GM12878 (cell line): ENCODE data around the gene SRSF10. TPM values are rescaled to one million over a fixed set of nuclear protein-coding genes. Genes with fewer than 3 reads are reported as not detected.

ENCODE experiments used
- ATF7 ChIP-seq: fragments of 450-650 bp; IDR thresholded peaks from 2 replicates; pipeline ENCODE4 v1.6.1; 2016; ENCODE audit warnings: low read depth, mild to moderate bottlenecking
- BACH1 ChIP-seq: fragments of 450-650 bp; IDR thresholded peaks from 2 replicates; pipeline ENCODE4 v1.6.1; 2017; ENCODE audit warnings: mild to moderate bottlenecking, borderline replicate concordance
- BRCA1 ChIP-seq: IDR thresholded peaks from 2 replicates; pipeline ENCODE4 v1.6.1; 2011; ENCODE audit warnings: low read depth, low read length, improper control_type of control experiment
- CREB1 ChIP-seq: IDR thresholded peaks from 2 replicates; pipeline ENCODE4 v1.6.1; 2012; ENCODE audit warnings: low read depth, mild to moderate bottlenecking, inconsistent platforms
- HDGF ChIP-seq: fragments of 450-650 bp; IDR thresholded peaks from 2 replicates; pipeline ENCODE4 v1.6.1; 2016; ENCODE audit warnings: antibody characterized with exemption
- JUNB ChIP-seq: IDR thresholded peaks from 2 replicates; pipeline ENCODE4 v1.6.1; 2016; ENCODE audit warnings: antibody characterized with exemption, mild to moderate bottlenecking
- JUND ChIP-seq: IDR thresholded peaks from 2 replicates; pipeline ENCODE4 v1.6.1; 2012; ENCODE audit warnings: low read depth, mild to moderate bottlenecking, low read length, improper control_type of control experiment, moderate library complexity
- KAT2A ChIP-seq: conservative IDR thresholded peaks from 2 replicates; pipeline ENCODE4 v1.6.1; 2011; ENCODE audit warnings: low read depth, low read length; ENCODE audit not compliant: control insufficient read depth
- NFIC ChIP-seq: IDR thresholded peaks from 2 replicates; pipeline ENCODE4 v1.6.1; 2012; ENCODE audit warnings: low read depth, mild to moderate bottlenecking, inconsistent platforms, low read length, moderate library complexity
- POLR2AphosphoS2 ChIP-seq: IDR thresholded peaks from 2 replicates; pipeline ENCODE4 v1.6.1; 2011; ENCODE audit warnings: low read depth, mild to moderate bottlenecking, low read length, improper control_type of control experiment, moderate library complexity
- SREBF1 ChIP-seq: IDR thresholded peaks from 2 replicates; pipeline ENCODE4 v1.6.1; 2012; ENCODE audit warnings: mild to moderate bottlenecking, low read length
- SUPT20H ChIP-seq: IDR thresholded peaks from 2 replicates; pipeline ENCODE4 v1.6.1; 2011; ENCODE audit warnings: low read depth, mild to moderate bottlenecking, low read length, moderate library complexity, borderline replicate concordance; ENCODE audit not compliant: control insufficient read depth
- TCF7 ChIP-seq: IDR thresholded peaks from 2 replicates; pipeline ENCODE4 v1.6.1; 2014; ENCODE audit warnings: antibody characterized with exemption, borderline replicate concordance
- ZBED1 ChIP-seq: IDR thresholded peaks from 2 replicates; pipeline ENCODE4 v1.6.1; 2016; ENCODE audit warnings: borderline replicate concordance
- polyA plus RNA-seq, 11 experiments: library from polyadenylated mRNA; depleted of rRNA in 4 of 11; unstranded in 6 of 11; stranded (reverse) in 5 of 11; fragments of >200 nt; fragmentation: Nextera tagmentation in 4 of 11; fragmentation: Illumina TruSeq in 1 of 11; extraction: Ambion mirVana in 4 of 11; extraction: Trizol in 1 of 11; gene quantifications; 1 replicate in 1 of 11; 2 replicates in 10 of 11; pipeline versions ENCODE4 v1.2.1 to v1.2.3, GENCODE V29; 2011 to 2016; ENCODE audit warnings: inconsistent platforms in 2 of 11, missing spikeins in 2 of 11, low read depth in 1 of 11
- total RNA-seq, 4 experiments: library from RNA; depleted of rRNA in 3 of 4; stranded (reverse); fragments of >200 nt in 3 of 4; fragmentation: Illumina TruSeq in 1 of 4; extraction: Trizol in 1 of 4; gene quantifications; 2 replicates each; pipeline versions ENCODE4 v1.2.1 to v1.2.3, GENCODE V29; 2013 to 2021
- TF ChIP-seq, protein P1 (sequence below): IDR thresholded peaks from 2 replicates; pipeline ENCODE4 v1.6.1; 2011; ENCODE audit warnings: low read depth, mild to moderate bottlenecking, low read length, moderate library complexity, borderline replicate concordance; ENCODE audit errors: extremely low read depth
- TF ChIP-seq, protein P2 (sequence below): fragments of 150-350 bp; IDR thresholded peaks from 2 replicates; pipeline ENCODE4 v1.6.1; 2014; ENCODE audit warnings: mild to moderate bottlenecking, low read depth, low read length
- TF ChIP-seq, protein P3 (sequence below): fragments of 450-650 bp; IDR thresholded peaks from 2 replicates; pipeline ENCODE4 v1.6.1; 2017; ENCODE audit warnings: mild to moderate bottlenecking, moderate library complexity
- TF ChIP-seq, protein P4 (sequence below): fragments of 450-650 bp; IDR thresholded peaks from 2 replicates; pipeline ENCODE4 v1.6.1; 2017; ENCODE audit warnings: antibody characterized with exemption, mild to moderate bottlenecking, moderate library complexity
- TF ChIP-seq, protein P5 (sequence below): fragments of 450-650 bp; IDR thresholded peaks from 2 replicates; pipeline ENCODE4 v1.6.1; 2016; ENCODE audit warnings: mild to moderate bottlenecking

The SRSF10 gene
- total and polyA plus RNA-seq, 10 of the 15 experiments (the other 5 are each of a cell fraction or from before 2014, with no cell fraction given): 157 to 279 (median 222) TPM

DNA sequence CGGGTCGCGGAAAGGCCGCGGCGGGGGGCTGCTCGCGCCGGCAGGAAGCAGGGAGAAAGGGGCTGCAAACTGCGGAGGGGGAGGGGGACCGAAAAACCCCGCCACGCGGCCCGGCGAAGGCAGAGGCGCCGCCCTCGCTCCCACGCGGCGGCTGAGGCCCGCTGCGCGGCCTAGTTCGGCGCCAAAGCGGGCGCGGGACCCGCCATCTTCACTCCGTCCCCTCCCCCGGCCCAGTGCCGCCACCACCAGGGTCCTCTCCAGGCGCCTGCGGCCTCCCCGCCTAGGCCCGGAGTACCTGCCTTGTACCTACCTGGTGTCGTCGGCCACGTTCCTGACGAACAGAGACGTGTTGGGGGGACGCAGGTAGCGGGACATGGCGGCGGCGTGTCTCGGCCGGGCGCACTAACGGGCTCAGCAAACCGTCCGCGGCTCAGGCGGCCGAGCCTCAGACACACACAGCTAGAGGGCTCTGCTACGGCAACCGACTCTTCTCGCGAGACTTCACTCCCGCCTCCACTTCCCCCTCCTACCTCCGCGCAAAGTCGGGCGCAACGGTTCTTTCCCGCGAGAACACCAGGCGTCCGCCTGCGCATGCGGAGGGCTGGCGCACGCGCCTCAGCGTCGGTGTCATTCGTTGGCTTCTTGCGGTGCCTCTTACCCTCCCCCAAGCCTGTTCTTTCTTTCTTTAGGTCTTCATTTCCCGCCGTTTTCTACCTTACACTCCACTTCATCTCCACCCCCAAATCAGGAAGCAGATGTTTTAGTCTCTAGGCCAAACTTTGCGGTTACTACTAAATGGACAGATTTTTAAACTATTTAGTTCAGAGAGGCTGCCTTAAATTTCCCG is at the start of gene SRSF10 (continued):
- TF ChIP-seq, protein P1, sequence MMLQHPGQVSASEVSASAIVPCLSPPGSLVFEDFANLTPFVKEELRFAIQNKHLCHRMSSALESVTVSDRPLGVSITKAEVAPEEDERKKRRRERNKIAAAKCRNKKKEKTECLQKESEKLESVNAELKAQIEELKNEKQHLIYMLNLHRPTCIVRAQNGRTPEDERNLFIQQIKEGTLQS: 0 out of 2 replicates have a peak, but pooled peaks have one; percentile 39
- 0 out of 2 replicates have a peak, but pooled peaks have one; percentile 10 for TF ChIP-seq ZBED1
- TF ChIP-seq CREB1: no peak
- TF ChIP-seq BACH1: peak; percentile 93; the same call in 1 of the 2 replicates
- TF ChIP-seq KAT2A: no peak
- TF ChIP-seq JUND: no peak
- TF ChIP-seq HDGF: 0 out of 2 replicates have a peak, but pooled peaks have one; percentile 25
- no peak for TF ChIP-seq SUPT20H
- TF ChIP-seq SREBF1: no peak
- TF ChIP-seq BRCA1: peak; percentile 93
- TF ChIP-seq, protein P2, sequence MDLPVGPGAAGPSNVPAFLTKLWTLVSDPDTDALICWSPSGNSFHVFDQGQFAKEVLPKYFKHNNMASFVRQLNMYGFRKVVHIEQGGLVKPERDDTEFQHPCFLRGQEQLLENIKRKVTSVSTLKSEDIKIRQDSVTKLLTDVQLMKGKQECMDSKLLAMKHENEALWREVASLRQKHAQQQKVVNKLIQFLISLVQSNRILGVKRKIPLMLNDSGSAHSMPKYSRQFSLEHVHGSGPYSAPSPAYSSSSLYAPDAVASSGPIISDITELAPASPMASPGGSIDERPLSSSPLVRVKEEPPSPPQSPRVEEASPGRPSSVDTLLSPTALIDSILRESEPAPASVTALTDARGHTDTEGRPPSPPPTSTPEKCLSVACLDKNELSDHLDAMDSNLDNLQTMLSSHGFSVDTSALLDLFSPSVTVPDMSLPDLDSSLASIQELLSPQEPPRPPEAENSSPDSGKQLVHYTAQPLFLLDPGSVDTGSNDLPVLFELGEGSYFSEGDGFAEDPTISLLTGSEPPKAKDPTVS: no peak
- TF ChIP-seq, protein P3, sequence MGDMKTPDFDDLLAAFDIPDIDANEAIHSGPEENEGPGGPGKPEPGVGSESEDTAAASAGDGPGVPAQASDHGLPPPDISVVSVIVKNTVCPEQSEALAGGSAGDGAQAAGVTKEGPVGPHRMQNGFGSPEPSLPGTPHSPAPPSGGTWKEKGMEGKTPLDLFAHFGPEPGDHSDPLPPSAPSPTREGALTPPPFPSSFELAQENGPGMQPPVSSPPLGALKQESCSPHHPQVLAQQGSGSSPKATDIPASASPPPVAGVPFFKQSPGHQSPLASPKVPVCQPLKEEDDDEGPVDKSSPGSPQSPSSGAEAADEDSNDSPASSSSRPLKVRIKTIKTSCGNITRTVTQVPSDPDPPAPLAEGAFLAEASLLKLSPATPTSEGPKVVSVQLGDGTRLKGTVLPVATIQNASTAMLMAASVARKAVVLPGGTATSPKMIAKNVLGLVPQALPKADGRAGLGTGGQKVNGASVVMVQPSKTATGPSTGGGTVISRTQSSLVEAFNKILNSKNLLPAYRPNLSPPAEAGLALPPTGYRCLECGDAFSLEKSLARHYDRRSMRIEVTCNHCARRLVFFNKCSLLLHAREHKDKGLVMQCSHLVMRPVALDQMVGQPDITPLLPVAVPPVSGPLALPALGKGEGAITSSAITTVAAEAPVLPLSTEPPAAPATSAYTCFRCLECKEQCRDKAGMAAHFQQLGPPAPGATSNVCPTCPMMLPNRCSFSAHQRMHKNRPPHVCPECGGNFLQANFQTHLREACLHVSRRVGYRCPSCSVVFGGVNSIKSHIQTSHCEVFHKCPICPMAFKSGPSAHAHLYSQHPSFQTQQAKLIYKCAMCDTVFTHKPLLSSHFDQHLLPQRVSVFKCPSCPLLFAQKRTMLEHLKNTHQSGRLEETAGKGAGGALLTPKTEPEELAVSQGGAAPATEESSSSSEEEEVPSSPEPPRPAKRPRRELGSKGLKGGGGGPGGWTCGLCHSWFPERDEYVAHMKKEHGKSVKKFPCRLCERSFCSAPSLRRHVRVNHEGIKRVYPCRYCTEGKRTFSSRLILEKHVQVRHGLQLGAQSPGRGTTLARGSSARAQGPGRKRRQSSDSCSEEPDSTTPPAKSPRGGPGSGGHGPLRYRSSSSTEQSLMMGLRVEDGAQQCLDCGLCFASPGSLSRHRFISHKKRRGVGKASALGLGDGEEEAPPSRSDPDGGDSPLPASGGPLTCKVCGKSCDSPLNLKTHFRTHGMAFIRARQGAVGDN: peak; percentile 78
- no peak for TF ChIP-seq TCF7
- peak; percentile 92; the same call in 1 of the 2 replicates for TF ChIP-seq POLR2AphosphoS2
- TF ChIP-seq NFIC: 0 out of 2 replicates have a peak, but pooled peaks have one; percentile 66
- TF ChIP-seq, protein P4, sequence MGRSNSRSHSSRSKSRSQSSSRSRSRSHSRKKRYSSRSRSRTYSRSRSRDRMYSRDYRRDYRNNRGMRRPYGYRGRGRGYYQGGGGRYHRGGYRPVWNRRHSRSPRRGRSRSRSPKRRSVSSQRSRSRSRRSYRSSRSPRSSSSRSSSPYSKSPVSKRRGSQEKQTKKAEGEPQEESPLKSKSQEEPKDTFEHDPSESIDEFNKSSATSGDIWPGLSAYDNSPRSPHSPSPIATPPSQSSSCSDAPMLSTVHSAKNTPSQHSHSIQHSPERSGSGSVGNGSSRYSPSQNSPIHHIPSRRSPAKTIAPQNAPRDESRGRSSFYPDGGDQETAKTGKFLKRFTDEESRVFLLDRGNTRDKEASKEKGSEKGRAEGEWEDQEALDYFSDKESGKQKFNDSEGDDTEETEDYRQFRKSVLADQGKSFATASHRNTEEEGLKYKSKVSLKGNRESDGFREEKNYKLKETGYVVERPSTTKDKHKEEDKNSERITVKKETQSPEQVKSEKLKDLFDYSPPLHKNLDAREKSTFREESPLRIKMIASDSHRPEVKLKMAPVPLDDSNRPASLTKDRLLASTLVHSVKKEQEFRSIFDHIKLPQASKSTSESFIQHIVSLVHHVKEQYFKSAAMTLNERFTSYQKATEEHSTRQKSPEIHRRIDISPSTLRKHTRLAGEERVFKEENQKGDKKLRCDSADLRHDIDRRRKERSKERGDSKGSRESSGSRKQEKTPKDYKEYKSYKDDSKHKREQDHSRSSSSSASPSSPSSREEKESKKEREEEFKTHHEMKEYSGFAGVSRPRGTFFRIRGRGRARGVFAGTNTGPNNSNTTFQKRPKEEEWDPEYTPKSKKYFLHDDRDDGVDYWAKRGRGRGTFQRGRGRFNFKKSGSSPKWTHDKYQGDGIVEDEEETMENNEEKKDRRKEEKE: no peak
- peak; percentile 25; the same call in 1 of the 2 replicates for TF ChIP-seq JUNB
- TF ChIP-seq, protein P5, sequence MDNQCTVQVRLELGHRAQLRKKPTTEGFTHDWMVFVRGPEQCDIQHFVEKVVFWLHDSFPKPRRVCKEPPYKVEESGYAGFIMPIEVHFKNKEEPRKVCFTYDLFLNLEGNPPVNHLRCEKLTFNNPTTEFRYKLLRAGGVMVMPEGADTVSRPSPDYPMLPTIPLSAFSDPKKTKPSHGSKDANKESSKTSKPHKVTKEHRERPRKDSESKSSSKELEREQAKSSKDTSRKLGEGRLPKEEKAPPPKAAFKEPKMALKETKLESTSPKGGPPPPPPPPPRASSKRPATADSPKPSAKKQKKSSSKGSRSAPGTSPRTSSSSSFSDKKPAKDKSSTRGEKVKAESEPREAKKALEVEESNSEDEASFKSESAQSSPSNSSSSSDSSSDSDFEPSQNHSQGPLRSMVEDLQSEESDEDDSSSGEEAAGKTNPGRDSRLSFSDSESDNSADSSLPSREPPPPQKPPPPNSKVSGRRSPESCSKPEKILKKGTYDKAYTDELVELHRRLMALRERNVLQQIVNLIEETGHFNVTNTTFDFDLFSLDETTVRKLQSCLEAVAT: peak; percentile 86
- TF ChIP-seq ATF7: peak; percentile 62; the same call in 1 of the 2 replicates
